K562 (cell line): Measurements from ENCODE around the gene ADPRH. TPM values are rescaled to one million over a fixed set of nuclear protein-coding genes. Genes with fewer than 3 reads are reported as not detected.

Experiments used
- ELF1 ChIP-seq: fragments of 200-800 bp; sonication (Bioruptor generic); IDR thresholded peaks from 2 replicates; pipeline ENCODE4 v1.6.1; 2016; ENCODE audit warnings: missing genetic modification characterization, missing compliant biosample characterization
- EP300 ChIP-seq: IDR thresholded peaks from 2 replicates; pipeline ENCODE4 v1.6.1; 2012; ENCODE audit warnings: low read length, improper control_type of control experiment
- ETS1 ChIP-seq: conservative IDR thresholded peaks from 2 replicates; pipeline ENCODE4 v1.6.1; 2011; ENCODE audit warnings: low read depth, mild to moderate bottlenecking, low read length; ENCODE audit not compliant: control insufficient read depth
- GATA2 ChIP-seq: sonication (generic); formaldehyde crosslinking; IDR thresholded peaks from 2 replicates; pipeline ENCODE4 v1.4.0; 2020; ENCODE audit warnings: mild to moderate bottlenecking, missing genetic modification reagents
- KLF10 ChIP-seq: fragments of 250-450 bp; sonication (Bioruptor Pico); IDR thresholded peaks from 2 replicates; pipeline ENCODE4 v1.6.1; 2021; ENCODE audit warnings: matching md5 sums
- SIN3B ChIP-seq: fragments of 450-650 bp; IDR thresholded peaks from 2 replicates; pipeline ENCODE4 v1.6.1; 2017; ENCODE audit warnings: low read depth, mild to moderate bottlenecking, moderate library complexity
- TFAP4 ChIP-seq: sonication (generic); formaldehyde crosslinking; IDR thresholded peaks from 2 replicates; pipeline ENCODE4 v1.8.0; 2022; ENCODE audit warnings: missing genetic modification reagents, mild to moderate bottlenecking, moderate library complexity, borderline replicate concordance
- THRAP3 ChIP-seq: fragments of 450-650 bp; IDR thresholded peaks from 2 replicates; pipeline ENCODE4 v1.6.1; 2016; ENCODE audit warnings: mild to moderate bottlenecking, inconsistent platforms, borderline replicate concordance
- ZNF224 ChIP-seq: sonication (generic); formaldehyde crosslinking; IDR thresholded peaks from 2 replicates; pipeline ENCODE4 v1.8.0; 2022; ENCODE audit warnings: mild to moderate bottlenecking, missing genetic modification reagents
- ZNF609 ChIP-seq: sonication (generic); formaldehyde crosslinking; IDR thresholded peaks from 2 replicates; pipeline ENCODE4 v1.8.1; 2023; ENCODE audit warnings: missing genetic modification reagents, mild to moderate bottlenecking, borderline replicate concordance
- polyA plus RNA-seq, 8 experiments: library from polyadenylated mRNA; depleted of rRNA in 4 of 8; stranded (reverse) in 5 of 8; unstranded in 3 of 8; fragments of >200 nt; fragmentation: Nextera tagmentation in 2 of 8; fragmentation: Illumina TruSeq in 1 of 8; extraction: Ambion mirVana in 2 of 8; extraction: Trizol in 1 of 8; gene quantifications; 2 replicates each; pipeline versions ENCODE4 v1.2.1 to v1.2.3, GENCODE V29; 2011 to 2014; ENCODE audit warnings: inconsistent platforms in 1 of 8, missing spikeins in 1 of 8
- total RNA-seq, 7 experiments: library from RNA; depleted of rRNA in 6 of 7; stranded (reverse); fragments of >200 nt in 6 of 7; fragmentation: Illumina TruSeq in 2 of 7; extraction: Trizol in 2 of 7; gene quantifications; 2 replicates each; pipeline versions ENCODE4 v1.2.1 to v1.2.3, GENCODE V29; 2011 to 2021; ENCODE audit warnings: low replicate concordance in 1 of 7
- TF ChIP-seq, protein P1 (sequence below): fragments of 250-450 bp; sonication (Bioruptor Pico); IDR thresholded peaks from 2 replicates; pipeline ENCODE4 v1.5.0; 2021

Gene ADPRH
- total and polyA plus RNA-seq, 9 of the 15 experiments (the other 6 are each of a cell fraction or from before 2014, with no cell fraction given): 0.01 to 1.4 (median 0.65) TPM

DNA sequence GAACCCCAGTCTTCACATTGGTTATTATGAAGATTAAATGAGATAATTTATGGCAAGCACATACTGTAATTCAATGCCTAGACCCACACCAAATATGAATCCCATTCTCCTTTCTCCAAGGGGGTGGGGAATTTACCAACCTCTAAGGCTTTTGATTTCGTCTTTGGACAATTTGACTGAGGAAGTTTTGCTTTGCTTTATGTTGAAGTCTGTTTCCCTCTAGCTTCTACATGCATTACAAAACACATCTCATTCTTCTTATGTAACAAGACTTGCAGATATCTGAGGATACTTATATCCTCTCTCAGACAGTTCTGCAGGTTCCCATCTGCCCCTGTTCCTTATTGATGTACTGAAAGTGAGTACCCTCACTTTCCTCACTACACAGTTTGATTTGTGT lies 32.1 kb upstream of the ADPRH start (continued):
- no peak for TF ChIP-seq TFAP4 (CRISPR knock-in tag)
- TF ChIP-seq GATA2 (CRISPR knock-in tag): no peak
- TF ChIP-seq SIN3B: no peak
- no peak for TF ChIP-seq THRAP3
- no peak for TF ChIP-seq KLF10 (CRISPR knock-in tag)
- TF ChIP-seq, protein P1, sequence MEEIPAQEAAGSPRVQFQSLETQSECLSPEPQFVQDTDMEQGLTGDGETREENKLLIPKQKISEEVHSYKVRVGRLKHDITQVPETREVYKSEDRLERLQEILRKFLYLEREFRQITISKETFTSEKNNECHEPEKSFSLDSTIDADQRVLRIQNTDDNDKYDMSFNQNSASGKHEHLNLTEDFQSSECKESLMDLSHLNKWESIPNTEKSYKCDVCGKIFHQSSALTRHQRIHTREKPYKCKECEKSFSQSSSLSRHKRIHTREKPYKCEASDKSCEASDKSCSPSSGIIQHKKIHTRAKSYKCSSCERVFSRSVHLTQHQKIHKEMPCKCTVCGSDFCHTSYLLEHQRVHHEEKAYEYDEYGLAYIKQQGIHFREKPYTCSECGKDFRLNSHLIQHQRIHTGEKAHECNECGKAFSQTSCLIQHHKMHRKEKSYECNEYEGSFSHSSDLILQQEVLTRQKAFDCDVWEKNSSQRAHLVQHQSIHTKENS (CRISPR knock-in tag): no peak
- TF ChIP-seq ETS1: no peak
- TF ChIP-seq ZNF224 (CRISPR knock-in tag): no peak
- TF ChIP-seq EP300: no peak
- TF ChIP-seq ZNF609 (CRISPR knock-in tag): no peak
- no peak for TF ChIP-seq ELF1 (tag)
